ENCODE measurements around the gene MVB12B. TPM values are rescaled to one million over a fixed set of nuclear protein-coding genes. Genes with fewer than 3 reads are reported as not detected.

Gene MVB12B
- polyA plus RNA-seq, 1 donor = 13.4 TPM

GRCh38 chr9:126461029-126461428, 134.4 kb downstream of the MVB12B start:
- Histone ChIP-seq H3K36me3 (ENCODE audit: control insufficient read depth, insufficient read depth, low read length) (no peaks in the 10 kb centered on the region), H3K9me3 (ENCODE audit: control insufficient read depth, low read depth, low read length) (no peaks in the 10 kb centered on the region), H3K4me3 (ENCODE audit: low read length) (no peak overlapping the region), H3K27ac (ENCODE audit: low read length) (no peak overlapping the region), H3K27me3 (ENCODE audit: control insufficient read depth, insufficient read depth, low read length) (no peaks in the 10 kb centered on the region), H3K4me1 (ENCODE audit: control insufficient read depth, insufficient read depth, low read length) (no peaks in the 10 kb centered on the region)
- DNase-seq = no peak
- 100% methylated on average over 2 of the region's 8 CpGs for WGBS (ENCODE audit: insufficient coverage, low lambda C conversion rate)

GRCh38 chr9:126461608-126462007, 135.0 kb downstream of the MVB12B start:
- DNase-seq = no peak
- no peaks in the 10 kb centered on the region for H3K9me3 ChIP-seq (ENCODE audit: control insufficient read depth, low read depth, low read length)
- H3K36me3 ChIP-seq (ENCODE audit: control insufficient read depth, insufficient read depth, low read length) = no peaks in the 10 kb centered on the region
- 94% methylated on average over 2 of the region's 17 CpGs for WGBS (ENCODE audit: insufficient coverage, low lambda C conversion rate)
- H3K4me1 ChIP-seq (ENCODE audit: control insufficient read depth, insufficient read depth, low read length) = no peaks in the 10 kb centered on the region
- no peaks in the 10 kb centered on the region for H3K27me3 ChIP-seq (ENCODE audit: control insufficient read depth, insufficient read depth, low read length)
- H3K27ac ChIP-seq (ENCODE audit: low read length) = no peak overlapping the region
- H3K4me3 ChIP-seq (ENCODE audit: low read length) = no peak overlapping the region

DNA sequence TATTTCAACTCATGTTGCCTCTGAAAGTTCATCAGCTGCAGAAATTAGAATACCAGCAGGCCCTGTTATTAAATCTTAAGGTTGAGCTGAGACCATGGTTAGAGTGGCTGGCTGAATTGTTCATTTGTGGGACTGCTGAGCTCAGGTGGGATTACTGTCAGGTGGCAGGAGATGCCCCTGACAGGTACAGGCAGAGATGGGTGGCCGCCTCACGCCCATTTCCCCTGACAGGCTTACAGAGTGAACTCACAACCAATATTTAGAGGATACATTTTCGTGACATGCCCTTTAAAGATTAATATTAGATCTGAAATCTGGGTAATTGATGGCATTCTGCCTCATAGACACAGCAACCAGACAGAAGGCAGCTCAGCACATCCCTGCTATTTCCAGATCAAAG, 136.0 kb downstream of the MVB12B start:
- Histone ChIP-seq H3K9me3 (ENCODE audit: control insufficient read depth, low read depth, low read length) (no peaks in the 10 kb centered on the region), H3K4me3 (ENCODE audit: low read length) (no peak overlapping the region), H3K27ac (ENCODE audit: low read length) (no peak overlapping the region), H3K36me3 (ENCODE audit: control insufficient read depth, insufficient read depth, low read length) (no peaks in the 10 kb centered on the region), H3K27me3 (ENCODE audit: control insufficient read depth, insufficient read depth, low read length) (no peaks in the 10 kb centered on the region), H3K4me1 (ENCODE audit: control insufficient read depth, insufficient read depth, low read length) (no peaks in the 10 kb centered on the region)
- no peak for DNase-seq
- WGBS (ENCODE audit: insufficient coverage, low lambda C conversion rate) = no CpG with 5 or more reads among the region's 3 CpGs

DNA sequence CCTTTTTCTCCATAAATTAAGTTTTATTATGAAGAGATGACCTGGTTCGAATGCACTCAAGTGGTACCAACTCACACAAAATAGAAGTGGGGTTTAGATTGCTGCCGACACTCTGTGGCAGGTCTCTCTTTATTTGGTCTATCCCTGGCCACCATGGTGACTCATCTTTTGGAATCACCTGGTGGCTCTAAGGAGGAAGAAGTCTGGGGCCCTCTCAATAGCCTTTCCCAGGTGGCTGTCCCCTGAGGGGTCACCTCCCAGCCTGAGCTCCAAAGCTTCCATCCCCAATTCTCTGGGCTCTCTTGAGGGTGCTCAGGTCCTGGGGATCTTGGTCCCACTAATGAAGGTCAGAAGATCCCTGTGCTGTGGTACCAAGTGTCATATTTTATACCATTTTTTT, 136.8 kb downstream of the MVB12B start:
- H3K9me3 ChIP-seq (ENCODE audit: control insufficient read depth, low read depth, low read length) = no peaks in the 10 kb centered on the region
- no peak for DNase-seq
- H3K4me1 ChIP-seq (ENCODE audit: control insufficient read depth, insufficient read depth, low read length) = no peaks in the 10 kb centered on the region
- WGBS (ENCODE audit: insufficient coverage, low lambda C conversion rate) = no CpG with 5 or more reads among the region's 2 CpGs
- no peak overlapping the region for H3K4me3 ChIP-seq (ENCODE audit: low read length)
- H3K27ac ChIP-seq (ENCODE audit: low read length) = no peak overlapping the region
- H3K36me3 ChIP-seq (ENCODE audit: control insufficient read depth, insufficient read depth, low read length) = peaks cover 3% of the 10 kb centered on the region
- H3K27me3 ChIP-seq (ENCODE audit: control insufficient read depth, insufficient read depth, low read length) = no peaks in the 10 kb centered on the region

DNA sequence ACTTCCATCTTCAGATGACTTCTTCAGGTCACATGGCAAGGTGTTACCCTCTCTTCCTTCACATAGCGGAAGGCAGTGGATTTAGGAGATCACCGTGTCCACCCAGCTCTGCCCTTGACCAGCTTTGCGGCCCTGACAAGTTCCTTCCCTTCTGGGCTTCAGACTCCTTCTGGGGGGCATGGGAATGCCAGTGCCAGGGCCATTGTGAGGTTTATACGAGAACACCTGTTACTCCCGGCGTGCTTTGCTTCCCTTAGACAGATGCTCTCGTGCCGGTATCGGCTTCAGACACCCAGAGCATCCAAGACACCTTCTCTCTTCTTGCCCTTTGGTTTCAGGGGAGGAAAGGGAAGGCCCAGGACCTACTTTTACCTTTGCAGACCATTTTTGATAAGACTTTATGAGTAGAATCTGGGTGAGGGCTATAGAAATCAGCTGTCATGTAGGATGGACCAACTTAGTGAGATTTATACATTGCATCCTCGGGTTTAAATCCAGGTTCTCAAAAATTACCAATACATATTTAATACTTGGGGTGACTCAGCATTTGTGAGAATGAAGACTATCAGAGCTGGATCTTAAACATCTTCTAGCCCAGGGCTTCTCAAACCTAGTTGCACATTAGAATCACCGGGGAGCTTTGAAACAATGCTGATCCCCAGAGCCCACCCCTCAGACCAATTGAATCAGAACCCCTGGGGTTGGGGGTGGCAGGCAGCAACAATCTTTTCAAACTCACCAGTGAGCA, 138.2 kb downstream of the MVB12B start:
- no peak overlapping the region for H3K4me3 ChIP-seq (ENCODE audit: low read length)
- H3K4me1 ChIP-seq (ENCODE audit: control insufficient read depth, insufficient read depth, low read length) = no peaks in the 10 kb centered on the region
- no peak overlapping the region for H3K27ac ChIP-seq (ENCODE audit: low read length)
- no peak for DNase-seq
- no peaks in the 10 kb centered on the region for H3K9me3 ChIP-seq (ENCODE audit: control insufficient read depth, low read depth, low read length)
- H3K27me3 ChIP-seq (ENCODE audit: control insufficient read depth, insufficient read depth, low read length) = no peaks in the 10 kb centered on the region
- H3K36me3 ChIP-seq (ENCODE audit: control insufficient read depth, insufficient read depth, low read length) = peaks cover 7% of the 10 kb centered on the region
- no CpG with 5 or more reads among the region's 11 CpGs for WGBS (ENCODE audit: insufficient coverage, low lambda C conversion rate)

DNA sequence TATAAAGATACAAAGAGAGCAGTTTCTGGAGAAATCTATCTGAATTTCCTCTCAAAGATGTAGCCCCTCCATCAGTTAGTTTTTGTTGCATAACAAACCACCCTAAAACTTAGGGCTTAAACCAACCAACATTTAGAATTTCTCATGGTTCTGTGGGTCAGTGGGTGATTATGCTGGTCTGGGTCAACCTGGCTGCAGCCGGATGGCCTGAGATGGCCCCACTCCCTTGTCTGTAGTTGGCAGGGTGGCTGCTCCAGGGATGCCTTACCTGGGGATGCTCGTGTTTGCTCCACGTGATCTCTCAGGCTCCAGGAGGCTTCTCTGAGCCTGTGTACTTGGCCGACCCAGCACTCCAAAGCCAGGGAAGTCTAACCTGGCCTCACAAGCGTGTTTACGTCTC, 139.3 kb downstream of the MVB12B start:
- no peak overlapping the region for H3K4me3 ChIP-seq (ENCODE audit: low read length)
- no peak for DNase-seq
- 100% methylated on average over 1 of the region's 6 CpGs for WGBS (ENCODE audit: insufficient coverage, low lambda C conversion rate)
- H3K9me3 ChIP-seq (ENCODE audit: control insufficient read depth, low read depth, low read length) = no peaks in the 10 kb centered on the region
- H3K4me1 ChIP-seq (ENCODE audit: control insufficient read depth, insufficient read depth, low read length) = no peaks in the 10 kb centered on the region
- peaks cover 7% of the 10 kb centered on the region for H3K36me3 ChIP-seq (ENCODE audit: control insufficient read depth, insufficient read depth, low read length)
- no peaks in the 10 kb centered on the region for H3K27me3 ChIP-seq (ENCODE audit: control insufficient read depth, insufficient read depth, low read length)
- H3K27ac ChIP-seq (ENCODE audit: low read length) = no peak overlapping the region

DNA sequence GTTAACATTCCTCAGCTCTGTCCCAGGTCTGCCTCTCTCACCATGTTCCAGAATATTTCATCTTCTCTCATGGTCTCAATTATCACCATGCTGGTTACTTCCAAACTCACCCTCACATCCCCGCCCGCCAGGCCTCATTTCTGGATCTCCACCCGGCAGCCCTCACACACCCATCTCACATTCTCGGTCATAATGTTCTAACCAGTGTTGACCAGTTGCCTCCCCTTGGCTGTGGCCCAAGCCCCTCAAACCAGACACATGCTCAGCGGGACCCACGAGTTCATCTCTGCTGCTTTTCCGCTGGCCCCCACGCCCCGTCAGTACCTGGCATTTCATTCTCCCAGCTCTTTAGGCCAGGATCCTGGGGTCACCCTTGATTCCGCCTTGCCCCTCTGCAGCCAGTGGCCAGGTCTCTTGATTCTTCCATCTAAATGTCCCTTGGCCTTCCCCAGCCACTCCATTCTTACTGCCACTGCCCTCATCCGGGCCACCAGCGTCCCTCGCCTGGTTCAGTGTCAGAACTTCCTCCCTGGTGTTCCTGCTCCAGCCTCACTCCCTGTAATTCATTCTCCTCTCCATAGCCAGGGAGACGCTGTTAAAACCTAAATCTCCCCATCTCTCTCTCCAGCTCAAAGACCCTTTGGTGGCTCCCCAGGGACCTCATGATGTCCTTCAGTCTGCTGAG, 141.7 kb downstream of the MVB12B start:
- Histone ChIP-seq H3K4me1 (ENCODE audit: control insufficient read depth, insufficient read depth, low read length) (no peaks in the 10 kb centered on the region), H3K27me3 (ENCODE audit: control insufficient read depth, insufficient read depth, low read length) (no peaks in the 10 kb centered on the region), H3K36me3 (ENCODE audit: control insufficient read depth, insufficient read depth, low read length) (peaks cover 7% of the 10 kb centered on the region), H3K27ac (ENCODE audit: low read length) (no peak overlapping the region), H3K4me3 (ENCODE audit: low read length) (no peak overlapping the region), H3K9me3 (ENCODE audit: control insufficient read depth, low read depth, low read length) (no peaks in the 10 kb centered on the region)
- DNase-seq = no peak
- WGBS (ENCODE audit: insufficient coverage, low lambda C conversion rate) = 93% methylated on average over 3 of the region's 14 CpGs

DNA sequence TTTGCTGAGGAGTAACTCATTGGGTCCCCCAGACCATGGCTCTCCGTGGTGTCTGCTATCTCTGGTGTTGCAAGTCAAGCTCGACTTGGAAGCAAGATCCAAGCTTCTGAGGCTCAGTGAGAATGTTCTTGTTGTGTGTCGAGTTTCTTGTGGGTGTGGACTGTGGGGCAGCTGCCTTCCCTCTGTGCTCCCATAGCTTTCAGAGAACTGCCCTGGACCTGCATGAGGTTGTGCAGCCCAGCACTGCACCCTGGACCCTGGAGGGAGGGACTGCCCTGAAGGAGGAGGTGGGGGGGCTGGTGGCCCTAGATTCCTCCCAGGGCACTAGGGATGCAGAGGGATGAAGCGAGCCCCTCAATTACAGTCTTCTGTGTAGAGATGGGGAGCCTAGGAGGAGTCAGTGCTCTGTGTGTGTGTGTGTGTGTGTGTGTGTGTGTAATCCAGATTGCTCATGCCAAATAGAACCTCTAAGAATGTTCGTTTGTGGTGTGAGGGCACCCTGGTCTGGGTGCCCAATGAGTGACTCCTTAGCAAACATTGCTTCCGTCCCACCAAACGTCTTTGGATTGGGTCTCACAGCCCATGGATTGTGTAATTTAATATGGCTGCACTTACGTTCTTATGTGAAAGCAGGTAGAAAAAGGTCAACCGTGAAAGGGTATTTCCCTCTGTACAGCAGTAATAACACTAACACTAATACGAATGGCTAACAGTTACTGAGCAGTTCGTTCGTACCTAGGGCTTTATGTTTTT, 143.8 kb downstream of the MVB12B start:
- DNase-seq = no peak
- Histone ChIP-seq H3K36me3 (ENCODE audit: control insufficient read depth, insufficient read depth, low read length) (peaks cover 10% of the 10 kb centered on the region), H3K27me3 (ENCODE audit: control insufficient read depth, insufficient read depth, low read length) (no peaks in the 10 kb centered on the region), H3K4me3 (ENCODE audit: low read length) (no peak overlapping the region), H3K9me3 (ENCODE audit: control insufficient read depth, low read depth, low read length) (no peaks in the 10 kb centered on the region), H3K27ac (ENCODE audit: low read length) (no peak overlapping the region), H3K4me1 (ENCODE audit: control insufficient read depth, insufficient read depth, low read length) (no peaks in the 10 kb centered on the region)
- 40% methylated on average over 1 of the region's 12 CpGs for WGBS (ENCODE audit: insufficient coverage, low lambda C conversion rate)

DNA sequence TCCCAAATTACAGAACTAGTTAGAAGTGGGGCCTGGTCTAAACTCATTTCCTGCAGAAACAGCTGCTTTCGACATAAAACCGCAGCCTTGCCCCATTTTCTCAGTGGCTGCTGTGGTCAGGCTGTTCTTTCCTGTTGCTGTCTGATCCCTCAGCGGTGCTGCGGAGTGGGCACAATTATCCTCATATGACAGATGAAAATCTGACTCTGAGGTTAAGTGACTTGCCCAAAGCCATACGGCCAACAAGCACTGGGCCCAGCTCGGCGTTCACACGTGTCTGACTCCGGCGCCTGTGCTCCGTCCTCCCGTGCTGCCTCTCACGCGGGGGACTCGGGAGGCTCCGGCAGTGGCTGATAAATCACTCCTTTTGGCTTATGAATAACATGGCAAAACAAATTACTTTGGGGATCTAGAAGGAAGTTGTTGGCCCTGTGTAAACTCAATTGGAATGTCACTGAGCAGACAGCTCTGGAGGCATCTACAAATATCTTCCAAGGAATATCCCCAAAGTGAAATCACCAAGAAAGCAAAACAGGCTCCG, 144.5 kb downstream of the MVB12B start:
- H3K4me3 ChIP-seq (ENCODE audit: low read length) = no peak overlapping the region
- no CpG with 5 or more reads among the region's 17 CpGs for WGBS (ENCODE audit: insufficient coverage, low lambda C conversion rate)

DNA sequence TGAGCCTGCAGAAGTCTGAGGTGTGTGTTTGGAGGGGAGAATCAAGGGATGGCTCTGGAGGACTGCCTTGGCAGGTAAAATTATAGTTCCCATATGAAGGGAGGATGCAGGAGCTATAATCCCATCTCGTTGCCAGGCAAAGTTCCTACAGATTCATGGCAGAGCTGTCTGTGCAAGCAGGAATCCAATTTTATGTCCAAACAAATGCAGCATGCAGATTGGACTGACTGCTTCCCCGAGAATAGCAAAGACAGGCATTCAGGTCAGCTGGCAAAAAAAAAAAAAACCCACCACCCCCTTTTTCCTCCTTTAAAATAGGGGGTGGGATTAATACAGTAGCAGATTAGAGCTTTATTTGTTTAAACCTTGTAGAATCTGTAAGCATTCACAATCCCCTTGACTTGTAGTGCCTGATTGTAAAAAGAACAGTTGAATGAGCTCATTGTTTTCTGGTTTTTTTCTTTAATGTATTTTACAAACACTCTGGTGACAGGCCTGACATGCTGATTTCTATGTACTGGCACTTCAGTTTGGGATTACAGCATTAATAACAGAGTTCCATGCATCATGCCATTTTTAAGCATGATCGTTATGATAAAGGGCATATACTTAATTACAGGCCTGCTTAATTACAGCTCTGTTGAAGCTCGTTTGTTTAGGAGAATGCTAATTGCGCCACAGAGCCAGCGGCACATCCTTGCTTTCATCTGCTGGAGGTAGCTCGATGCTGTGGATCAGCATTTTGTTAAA, 145.7 kb downstream of the MVB12B start:
- H3K27ac ChIP-seq (ENCODE audit: low read length) = no peak overlapping the region
- H3K4me3 ChIP-seq (ENCODE audit: low read length) = no peak overlapping the region
- no peaks in the 10 kb centered on the region for H3K4me1 ChIP-seq (ENCODE audit: control insufficient read depth, insufficient read depth, low read length)
- no peaks in the 10 kb centered on the region for H3K27me3 ChIP-seq (ENCODE audit: control insufficient read depth, insufficient read depth, low read length)
- no CpG with 5 or more reads among the region's 7 CpGs for WGBS (ENCODE audit: insufficient coverage, low lambda C conversion rate)
- no peak for DNase-seq
- peaks cover 14% of the 10 kb centered on the region for H3K36me3 ChIP-seq (ENCODE audit: control insufficient read depth, insufficient read depth, low read length)
- no peaks in the 10 kb centered on the region for H3K9me3 ChIP-seq (ENCODE audit: control insufficient read depth, low read depth, low read length)

More for the DNA sequence above, 144.5 kb downstream of the MVB12B start:
- peaks cover 12% of the 10 kb centered on the region for H3K36me3 ChIP-seq (ENCODE audit: control insufficient read depth, insufficient read depth, low read length)
- H3K27me3 ChIP-seq (ENCODE audit: control insufficient read depth, insufficient read depth, low read length) = no peaks in the 10 kb centered on the region
- DNase-seq = peak; percentile 22 to 23
- H3K27ac ChIP-seq (ENCODE audit: low read length) = no peak overlapping the region
- H3K4me1 ChIP-seq (ENCODE audit: control insufficient read depth, insufficient read depth, low read length) = no peaks in the 10 kb centered on the region
- H3K9me3 ChIP-seq (ENCODE audit: control insufficient read depth, low read depth, low read length) = no peaks in the 10 kb centered on the region

All from large intestine (tissue), 3 donors.